H1 (cell line): ENCODE measurements around the gene RPL28. TPM values are rescaled to one million over a fixed set of nuclear protein-coding genes. Genes with fewer than 3 reads are reported as not detected.

Experiments used
- BACH1 ChIP-seq: IDR thresholded peaks from 2 replicates; pipeline ENCODE4 v1.6.1; 2012; ENCODE audit warnings: low read length, improper control_type of control experiment
- CBX8 ChIP-seq: fragments of 300-800, 300-1000 bp; sonication (generic); IDR thresholded peaks from 2 replicates; pipeline ENCODE4 v1.7.1; 2016; ENCODE audit warnings: low read depth, low read length, borderline replicate concordance
- CTBP2 ChIP-seq: IDR thresholded peaks from 2 replicates; pipeline ENCODE4 v1.7.0; 2011; ENCODE audit warnings: borderline replicate concordance, mild to moderate bottlenecking, moderate library complexity, mixed read lengths, low read length; ENCODE audit not compliant: insufficient read depth, insufficient read length
- FOSL1 ChIP-seq: IDR thresholded peaks from 2 replicates; pipeline ENCODE4 v1.6.1; 2011; ENCODE audit warnings: mild to moderate bottlenecking, low read depth, low read length, moderate library complexity; ENCODE audit not compliant: insufficient read depth
- KDM4A ChIP-seq: IDR thresholded peaks from one replicate; pipeline ENCODE4 v1.7.1; 2012; ENCODE audit warnings: low read depth, mild to moderate bottlenecking, moderate library complexity, low read length, inconsistent platforms; ENCODE audit not compliant: severe bottlenecking
- KDM5A ChIP-seq: fragments of 200-600 bp; IDR thresholded peaks from 2 replicates; pipeline ENCODE4 v1.7.1; 2012; ENCODE audit warnings: mild to moderate bottlenecking, low read length, inconsistent platforms, mixed read lengths
- RBBP5 ChIP-seq: IDR thresholded peaks from 2 replicates; pipeline ENCODE4 v1.7.1; 2012; ENCODE audit warnings: low read depth, mild to moderate bottlenecking, inconsistent platforms, low read length, moderate library complexity, borderline replicate concordance
- TAF7 ChIP-seq: optimal IDR thresholded peaks from 2 replicates; pipeline ENCODE3; 2011; ENCODE audit warnings: low read depth, mild to moderate bottlenecking, inconsistent platforms, low read length, moderate library complexity, borderline replicate concordance
- TEAD4 ChIP-seq: IDR thresholded peaks from 2 replicates; pipeline ENCODE4 v1.6.1; 2012; ENCODE audit warnings: low read depth, low read length, inconsistent platforms, mixed read lengths
- polyA plus RNA-seq, 7 experiments: library from polyadenylated mRNA; depleted of rRNA in 3 of 7; stranded (reverse) in 5 of 7; unstranded in 2 of 7; fragments of >200 nt in 5 of 7; fragments of 200-250 nt in 2 of 7; gene quantifications; 1 replicate in 5 of 7; 2 replicates in 1 of 7; 4 replicates in 1 of 7; pipeline versions ENCODE4 v1.2.1 to v1.2.3, GENCODE V29; 2011 to 2013; ENCODE audit warnings: missing spikeins in 2 of 7, mixed read lengths in 2 of 7
- total RNA-seq: library from RNA; stranded (reverse); fragmentation: NEBNext Ultra II Directional; extraction: Animal tissue kit (Norgen Biotek cat#: 25700); gene quantifications from 2 replicates; pipeline ENCODE4 v1.2.1, GENCODE V29; 2021
- TF ChIP-seq, protein P1 (sequence below): fragments of 300-600 bp; sonication (generic); IDR thresholded peaks from 2 replicates; pipeline ENCODE4 v1.7.1; 2012; ENCODE audit warnings: low read length, moderate library complexity, mild to moderate bottlenecking, inconsistent platforms; ENCODE audit not compliant: insufficient replicate concordance

Gene RPL28
- total and polyA plus RNA-seq, 2 of the 8 experiments (the other 6 are each of a cell fraction or from before 2014, with no cell fraction given) = 2,123 to 8,402 TPM

DNA sequence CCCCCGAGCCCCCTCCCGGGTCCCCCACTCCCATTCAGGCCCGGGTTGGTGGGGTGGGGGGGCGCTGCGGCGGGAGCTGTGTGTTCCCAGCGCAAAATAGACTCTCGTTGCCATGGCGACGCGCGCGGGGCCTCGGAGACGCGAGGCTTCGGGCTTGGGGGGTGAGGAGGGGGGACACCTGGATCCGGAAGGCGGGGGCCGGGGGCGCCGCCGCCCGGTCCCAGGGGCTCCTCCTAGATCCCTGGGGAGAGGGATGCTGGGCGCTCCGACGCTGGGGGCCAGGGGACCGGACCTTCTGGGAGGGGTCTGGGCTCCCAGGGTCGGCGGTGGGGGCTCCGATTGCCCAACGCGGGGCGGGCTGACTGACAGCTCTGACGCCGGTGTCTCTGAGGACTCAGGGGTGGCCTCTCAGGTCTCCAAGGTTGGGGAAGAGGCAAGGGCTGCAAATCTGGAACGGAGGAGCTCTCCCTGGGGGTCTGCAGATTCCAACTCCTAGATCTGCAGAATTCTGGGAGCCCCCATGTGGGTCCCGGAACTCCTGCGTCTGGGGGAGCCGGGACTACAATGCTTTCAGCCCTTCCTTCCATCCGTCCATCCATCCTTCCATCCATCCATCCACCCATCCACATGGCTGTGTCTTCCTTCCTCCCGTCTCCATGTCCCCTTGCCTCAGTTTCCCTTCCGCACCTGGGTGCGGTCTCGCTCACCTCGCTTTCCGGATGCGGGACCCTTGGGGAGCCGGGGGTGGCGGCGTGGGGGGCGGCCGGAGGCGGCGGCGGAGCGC is 66.4 kb downstream of the RPL28 start (continued):
- TF ChIP-seq TEAD4 (no peak), FOSL1 (no peak), KDM5A (no peak), CTBP2 (no peak), TAF7 (no peak), RBBP5 (no peak), KDM4A (peak; percentile 26), BACH1 (no peak), CBX8 (no peak)
- TF ChIP-seq, protein P1, sequence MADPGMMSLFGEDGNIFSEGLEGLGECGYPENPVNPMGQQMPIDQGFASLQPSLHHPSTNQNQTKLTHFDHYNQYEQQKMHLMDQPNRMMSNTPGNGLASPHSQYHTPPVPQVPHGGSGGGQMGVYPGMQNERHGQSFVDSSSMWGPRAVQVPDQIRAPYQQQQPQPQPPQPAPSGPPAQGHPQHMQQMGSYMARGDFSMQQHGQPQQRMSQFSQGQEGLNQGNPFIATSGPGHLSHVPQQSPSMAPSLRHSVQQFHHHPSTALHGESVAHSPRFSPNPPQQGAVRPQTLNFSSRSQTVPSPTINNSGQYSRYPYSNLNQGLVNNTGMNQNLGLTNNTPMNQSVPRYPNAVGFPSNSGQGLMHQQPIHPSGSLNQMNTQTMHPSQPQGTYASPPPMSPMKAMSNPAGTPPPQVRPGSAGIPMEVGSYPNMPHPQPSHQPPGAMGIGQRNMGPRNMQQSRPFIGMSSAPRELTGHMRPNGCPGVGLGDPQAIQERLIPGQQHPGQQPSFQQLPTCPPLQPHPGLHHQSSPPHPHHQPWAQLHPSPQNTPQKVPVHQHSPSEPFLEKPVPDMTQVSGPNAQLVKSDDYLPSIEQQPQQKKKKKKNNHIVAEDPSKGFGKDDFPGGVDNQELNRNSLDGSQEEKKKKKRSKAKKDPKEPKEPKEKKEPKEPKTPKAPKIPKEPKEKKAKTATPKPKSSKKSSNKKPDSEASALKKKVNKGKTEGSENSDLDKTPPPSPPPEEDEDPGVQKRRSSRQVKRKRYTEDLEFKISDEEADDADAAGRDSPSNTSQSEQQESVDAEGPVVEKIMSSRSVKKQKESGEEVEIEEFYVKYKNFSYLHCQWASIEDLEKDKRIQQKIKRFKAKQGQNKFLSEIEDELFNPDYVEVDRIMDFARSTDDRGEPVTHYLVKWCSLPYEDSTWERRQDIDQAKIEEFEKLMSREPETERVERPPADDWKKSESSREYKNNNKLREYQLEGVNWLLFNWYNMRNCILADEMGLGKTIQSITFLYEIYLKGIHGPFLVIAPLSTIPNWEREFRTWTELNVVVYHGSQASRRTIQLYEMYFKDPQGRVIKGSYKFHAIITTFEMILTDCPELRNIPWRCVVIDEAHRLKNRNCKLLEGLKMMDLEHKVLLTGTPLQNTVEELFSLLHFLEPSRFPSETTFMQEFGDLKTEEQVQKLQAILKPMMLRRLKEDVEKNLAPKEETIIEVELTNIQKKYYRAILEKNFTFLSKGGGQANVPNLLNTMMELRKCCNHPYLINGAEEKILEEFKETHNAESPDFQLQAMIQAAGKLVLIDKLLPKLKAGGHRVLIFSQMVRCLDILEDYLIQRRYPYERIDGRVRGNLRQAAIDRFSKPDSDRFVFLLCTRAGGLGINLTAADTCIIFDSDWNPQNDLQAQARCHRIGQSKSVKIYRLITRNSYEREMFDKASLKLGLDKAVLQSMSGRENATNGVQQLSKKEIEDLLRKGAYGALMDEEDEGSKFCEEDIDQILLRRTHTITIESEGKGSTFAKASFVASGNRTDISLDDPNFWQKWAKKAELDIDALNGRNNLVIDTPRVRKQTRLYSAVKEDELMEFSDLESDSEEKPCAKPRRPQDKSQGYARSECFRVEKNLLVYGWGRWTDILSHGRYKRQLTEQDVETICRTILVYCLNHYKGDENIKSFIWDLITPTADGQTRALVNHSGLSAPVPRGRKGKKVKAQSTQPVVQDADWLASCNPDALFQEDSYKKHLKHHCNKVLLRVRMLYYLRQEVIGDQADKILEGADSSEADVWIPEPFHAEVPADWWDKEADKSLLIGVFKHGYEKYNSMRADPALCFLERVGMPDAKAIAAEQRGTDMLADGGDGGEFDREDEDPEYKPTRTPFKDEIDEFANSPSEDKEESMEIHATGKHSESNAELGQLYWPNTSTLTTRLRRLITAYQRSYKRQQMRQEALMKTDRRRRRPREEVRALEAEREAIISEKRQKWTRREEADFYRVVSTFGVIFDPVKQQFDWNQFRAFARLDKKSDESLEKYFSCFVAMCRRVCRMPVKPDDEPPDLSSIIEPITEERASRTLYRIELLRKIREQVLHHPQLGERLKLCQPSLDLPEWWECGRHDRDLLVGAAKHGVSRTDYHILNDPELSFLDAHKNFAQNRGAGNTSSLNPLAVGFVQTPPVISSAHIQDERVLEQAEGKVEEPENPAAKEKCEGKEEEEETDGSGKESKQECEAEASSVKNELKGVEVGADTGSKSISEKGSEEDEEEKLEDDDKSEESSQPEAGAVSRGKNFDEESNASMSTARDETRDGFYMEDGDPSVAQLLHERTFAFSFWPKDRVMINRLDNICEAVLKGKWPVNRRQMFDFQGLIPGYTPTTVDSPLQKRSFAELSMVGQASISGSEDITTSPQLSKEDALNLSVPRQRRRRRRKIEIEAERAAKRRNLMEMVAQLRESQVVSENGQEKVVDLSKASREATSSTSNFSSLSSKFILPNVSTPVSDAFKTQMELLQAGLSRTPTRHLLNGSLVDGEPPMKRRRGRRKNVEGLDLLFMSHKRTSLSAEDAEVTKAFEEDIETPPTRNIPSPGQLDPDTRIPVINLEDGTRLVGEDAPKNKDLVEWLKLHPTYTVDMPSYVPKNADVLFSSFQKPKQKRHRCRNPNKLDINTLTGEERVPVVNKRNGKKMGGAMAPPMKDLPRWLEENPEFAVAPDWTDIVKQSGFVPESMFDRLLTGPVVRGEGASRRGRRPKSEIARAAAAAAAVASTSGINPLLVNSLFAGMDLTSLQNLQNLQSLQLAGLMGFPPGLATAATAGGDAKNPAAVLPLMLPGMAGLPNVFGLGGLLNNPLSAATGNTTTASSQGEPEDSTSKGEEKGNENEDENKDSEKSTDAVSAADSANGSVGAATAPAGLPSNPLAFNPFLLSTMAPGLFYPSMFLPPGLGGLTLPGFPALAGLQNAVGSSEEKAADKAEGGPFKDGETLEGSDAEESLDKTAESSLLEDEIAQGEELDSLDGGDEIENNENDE = no peak
